ENCODE data around the gene ZNF780A. TPM values are rescaled to one million over a fixed set of nuclear protein-coding genes. Genes with fewer than 3 reads are reported as not detected.

The ZNF780A gene
- total RNA-seq, 1 experiment from 2014 or later = 9.0 TPM

DNA sequence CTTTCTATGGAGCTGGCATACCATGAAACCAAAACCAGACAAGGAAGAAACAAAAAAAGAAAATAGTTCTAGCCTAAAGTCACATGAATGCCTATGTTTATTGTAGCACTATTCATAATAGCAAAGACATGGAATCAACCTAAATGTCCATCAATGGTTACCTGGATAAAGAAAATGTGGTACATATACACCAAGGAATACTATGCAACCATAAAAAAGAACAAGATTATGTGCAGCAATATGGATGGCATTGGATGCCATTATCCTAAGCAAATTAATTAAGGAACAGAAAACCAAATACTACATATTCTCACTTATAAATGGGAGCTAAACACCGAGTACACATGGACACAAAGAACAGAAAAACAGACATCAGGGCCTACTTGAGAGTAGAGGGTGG, 10.5 kb downstream of the ZNF780A start:
- Histone ChIP-seq H2AFZ (ENCODE audit: low read length) (no peak overlapping the region), H3K9me2 (replicated peaks; ENCODE audit: low read length) (no peaks in the 10 kb centered on the region), H3K36me3 (ENCODE audit: low read depth, low read length) (peaks cover 57% of the 10 kb centered on the region), H3F3A (ENCODE audit: low read length, unreplicated experiment) (no peaks in the 10 kb centered on the region), H3K9me3 (ENCODE audit: low read length) (0 out of 2 replicates have a peak, but pooled peaks cover 7% of the 10 kb centered on the region), H3K4me1 (ENCODE audit: insufficient read depth, low read length) (no peaks in the 10 kb centered on the region), H3K4me3 (ENCODE audit: low read length) (no peak overlapping the region), H3K4me2 (ENCODE audit: low read length) (no peak overlapping the region), H4K20me1 (ENCODE audit: low read length) (no peaks in the 10 kb centered on the region), H3K79me2 (ENCODE audit: low read length) (no peaks in the 10 kb centered on the region), H3K9ac (ENCODE audit: low read length) (no peak overlapping the region), H3K27ac (ENCODE audit: low read length) (no peak overlapping the region), H3K27me3 (ENCODE audit: low read length) (no peaks in the 10 kb centered on the region)
- BruUV-seq (replicated peaks) = no TSS peak
- intact Hi-C loops (cut with micrococcal nuclease) = no loop called here
- ATAC-seq (no peak), DNase-seq (no peak)
- TF ChIP-seq, protein P1, sequence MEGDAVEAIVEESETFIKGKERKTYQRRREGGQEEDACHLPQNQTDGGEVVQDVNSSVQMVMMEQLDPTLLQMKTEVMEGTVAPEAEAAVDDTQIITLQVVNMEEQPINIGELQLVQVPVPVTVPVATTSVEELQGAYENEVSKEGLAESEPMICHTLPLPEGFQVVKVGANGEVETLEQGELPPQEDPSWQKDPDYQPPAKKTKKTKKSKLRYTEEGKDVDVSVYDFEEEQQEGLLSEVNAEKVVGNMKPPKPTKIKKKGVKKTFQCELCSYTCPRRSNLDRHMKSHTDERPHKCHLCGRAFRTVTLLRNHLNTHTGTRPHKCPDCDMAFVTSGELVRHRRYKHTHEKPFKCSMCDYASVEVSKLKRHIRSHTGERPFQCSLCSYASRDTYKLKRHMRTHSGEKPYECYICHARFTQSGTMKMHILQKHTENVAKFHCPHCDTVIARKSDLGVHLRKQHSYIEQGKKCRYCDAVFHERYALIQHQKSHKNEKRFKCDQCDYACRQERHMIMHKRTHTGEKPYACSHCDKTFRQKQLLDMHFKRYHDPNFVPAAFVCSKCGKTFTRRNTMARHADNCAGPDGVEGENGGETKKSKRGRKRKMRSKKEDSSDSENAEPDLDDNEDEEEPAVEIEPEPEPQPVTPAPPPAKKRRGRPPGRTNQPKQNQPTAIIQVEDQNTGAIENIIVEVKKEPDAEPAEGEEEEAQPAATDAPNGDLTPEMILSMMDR (conservative IDR thresholded peaks at IDR 0.05; ENCODE audit: low read depth, low read length) = no peak
- no peak for TF ChIP-seq EZH2 (IDR thresholded peaks at IDR 0.05; ENCODE audit: low read length, unreplicated experiment)
- no peak for TF ChIP-seq EZH2phosphoT487 (IDR thresholded peaks at IDR 0.05; ENCODE audit: borderline replicate concordance, low read length)
- CTCF ChIA-PET = no interaction called here
- POLR2A ChIA-PET (ENCODE audit: unreplicated experiment) = no interaction called here

DNA sequence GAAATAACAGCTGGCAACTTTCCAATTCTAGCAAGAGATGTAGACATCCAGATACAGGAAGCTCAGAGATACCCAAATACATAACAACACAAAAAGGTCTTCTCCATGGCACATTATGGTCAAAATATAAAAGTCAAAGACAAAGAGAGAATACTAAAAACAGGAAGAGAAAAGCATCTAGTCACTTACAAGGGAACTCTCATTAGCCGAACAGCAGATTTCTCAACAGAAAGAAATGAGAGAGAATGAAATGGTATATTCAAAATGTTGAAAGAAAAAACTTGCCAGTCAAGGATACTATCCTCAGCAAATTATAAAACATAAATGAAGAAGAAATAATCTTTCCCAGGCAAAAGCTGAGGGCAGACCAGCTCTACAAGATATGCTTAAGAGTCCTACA, 12.4 kb downstream of the ZNF780A start:
- Histone ChIP-seq H3K79me2 (ENCODE audit: low read length) (no peaks in the 10 kb centered on the region), H3F3A (ENCODE audit: low read length, unreplicated experiment) (no peaks in the 10 kb centered on the region), H3K36me3 (ENCODE audit: low read depth, low read length) (peaks cover 74% of the 10 kb centered on the region), H3K9me3 (ENCODE audit: low read length) (0 out of 2 replicates have a peak, but pooled peaks cover 7% of the 10 kb centered on the region), H3K4me3 (ENCODE audit: low read length) (no peak overlapping the region), H3K27ac (ENCODE audit: low read length) (no peak overlapping the region), H3K4me2 (ENCODE audit: low read length) (no peak overlapping the region), H2AFZ (ENCODE audit: low read length) (no peak overlapping the region), H3K27me3 (ENCODE audit: low read length) (no peaks in the 10 kb centered on the region), H3K9ac (ENCODE audit: low read length) (no peak overlapping the region), H4K20me1 (ENCODE audit: low read length) (no peaks in the 10 kb centered on the region), H3K4me1 (ENCODE audit: insufficient read depth, low read length) (no peaks in the 10 kb centered on the region), H3K9me2 (replicated peaks; ENCODE audit: low read length) (no peaks in the 10 kb centered on the region)
- ChIA-PET POLR2A (ENCODE audit: unreplicated experiment) (no interaction called here), CTCF (no interaction called here)
- no TSS peak for BruUV-seq (replicated peaks)
- intact Hi-C loops (cut with micrococcal nuclease) = no loop called here
- ATAC-seq (no peak), DNase-seq (no peak)
- TF ChIP-seq EZH2 (IDR thresholded peaks at IDR 0.05; ENCODE audit: low read length, unreplicated experiment) = no peak
- no peak for TF ChIP-seq EZH2phosphoT487 (IDR thresholded peaks at IDR 0.05; ENCODE audit: borderline replicate concordance, low read length)
- TF ChIP-seq, protein P1 (conservative IDR thresholded peaks at IDR 0.05; ENCODE audit: low read depth, low read length) = no peak

DNA sequence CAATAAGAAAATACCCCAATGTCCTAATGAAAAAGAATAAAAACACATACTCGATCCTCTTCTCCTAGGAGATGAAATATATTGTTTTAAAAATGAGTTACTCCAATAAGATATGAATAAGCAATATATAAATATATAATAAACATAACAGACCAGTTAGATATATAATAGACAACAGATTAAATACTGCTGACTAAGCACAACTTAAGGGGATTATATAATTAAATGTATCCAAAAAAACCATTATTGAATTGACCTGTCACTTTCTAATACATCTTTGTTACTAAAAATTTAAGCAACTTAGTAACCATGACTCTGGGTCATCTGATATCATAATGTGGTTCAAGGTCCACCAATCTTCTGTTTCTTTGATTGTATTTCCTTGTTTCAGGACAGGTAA, 20.7 kb downstream of the ZNF780A start:
- Histone ChIP-seq H3K4me1 (ENCODE audit: insufficient read depth, low read length) (no peaks in the 10 kb centered on the region), H3K4me3 (ENCODE audit: low read length) (no peak overlapping the region), H3K27me3 (ENCODE audit: low read length) (no peaks in the 10 kb centered on the region), H3K9me3 (ENCODE audit: low read length) (no peaks in the 10 kb centered on the region), H3K79me2 (ENCODE audit: low read length) (no peaks in the 10 kb centered on the region), H3K4me2 (ENCODE audit: low read length) (no peak overlapping the region), H3K9ac (ENCODE audit: low read length) (no peak overlapping the region), H3F3A (ENCODE audit: low read length, unreplicated experiment) (no peaks in the 10 kb centered on the region), H2AFZ (ENCODE audit: low read length) (no peak overlapping the region), H4K20me1 (ENCODE audit: low read length) (no peaks in the 10 kb centered on the region), H3K9me2 (replicated peaks; ENCODE audit: low read length) (no peaks in the 10 kb centered on the region), H3K36me3 (ENCODE audit: low read depth, low read length) (peaks cover 16% of the 10 kb centered on the region), H3K27ac (ENCODE audit: low read length) (no peak overlapping the region)
- POLR2A ChIA-PET (ENCODE audit: unreplicated experiment) = no interaction called here
- intact Hi-C loops (cut with micrococcal nuclease) = no loop called here
- ATAC-seq (no peak), DNase-seq (no peak)
- TF ChIP-seq EZH2 (IDR thresholded peaks at IDR 0.05; ENCODE audit: low read length, unreplicated experiment) (no peak), EZH2phosphoT487 (IDR thresholded peaks at IDR 0.05; ENCODE audit: borderline replicate concordance, low read length) (no peak)
- TF ChIP-seq, protein P1 (conservative IDR thresholded peaks at IDR 0.05; ENCODE audit: low read depth, low read length) = no peak
- CTCF ChIA-PET = no interaction called here
- no TSS peak for BruUV-seq (replicated peaks)
